ENCODE measurements around the gene TRIM65. TPM values are rescaled to one million over a fixed set of nuclear protein-coding genes. Genes with fewer than 3 reads are reported as not detected.

TRIM65 gene
- total RNA-seq, 2 experiments from 2014 or later, result 24.9 to 26.1 TPM

DNA sequence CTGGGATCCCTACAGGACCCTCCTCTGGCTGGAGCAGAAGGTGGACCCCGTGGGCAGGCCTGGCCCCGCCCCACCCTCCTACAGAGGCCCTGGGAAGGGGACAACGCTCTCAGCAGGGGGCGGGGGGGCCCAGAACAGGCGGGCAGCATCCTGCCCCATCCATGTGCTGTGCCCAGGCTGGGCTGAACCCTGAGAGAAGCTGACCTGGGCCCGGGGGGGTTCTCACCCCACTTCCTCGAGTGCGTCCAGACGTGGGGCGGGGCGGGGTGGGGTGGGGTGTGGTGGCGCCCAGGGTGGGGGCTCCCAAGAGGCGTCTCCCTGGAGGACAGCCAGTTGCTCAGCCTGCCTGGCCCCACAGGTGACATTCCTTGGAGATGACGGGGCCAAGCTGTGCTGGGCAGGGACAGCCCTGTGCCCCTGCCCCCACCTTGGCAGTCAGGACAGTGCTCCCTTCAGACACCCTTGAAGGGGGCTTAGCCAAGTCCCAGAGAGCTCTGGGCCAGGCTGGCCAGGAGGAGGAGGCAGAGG is 52.2 kb downstream of the TRIM65 start:
- DNase-seq, result no peak
- ChIA-PET CTCF (interaction anchor here (0.5 to 6.9 kb wide), 14 partner anchors 13 to 222 kb away, joined by 3 to 85 read pairs (median 6); partner anchors contain the start of genes GALK1, UNK and WBP2), POLR2A (interaction anchor here (1.2 to 8.7 kb wide), 15 partner anchors 10 to 388 kb away, joined by 3 to 87 read pairs (median 11); partner anchors contain the start of genes RECQL5, SAP30BP, TMEM94 and TRIM65)
- Mint-ChIP-seq H3K9me3 (no peaks in the 10 kb centered on the region), H3K4me3 (peak overlapping the region; percentile 97), H3K36me3 (ENCODE audit: low read depth) (peaks cover 48% of the 10 kb centered on the region), H3K4me1 (peaks cover 34% of the 10 kb centered on the region), H3K27ac (peak overlapping the region; percentile 96), H3K27me3 (no peaks in the 10 kb centered on the region)

DNA sequence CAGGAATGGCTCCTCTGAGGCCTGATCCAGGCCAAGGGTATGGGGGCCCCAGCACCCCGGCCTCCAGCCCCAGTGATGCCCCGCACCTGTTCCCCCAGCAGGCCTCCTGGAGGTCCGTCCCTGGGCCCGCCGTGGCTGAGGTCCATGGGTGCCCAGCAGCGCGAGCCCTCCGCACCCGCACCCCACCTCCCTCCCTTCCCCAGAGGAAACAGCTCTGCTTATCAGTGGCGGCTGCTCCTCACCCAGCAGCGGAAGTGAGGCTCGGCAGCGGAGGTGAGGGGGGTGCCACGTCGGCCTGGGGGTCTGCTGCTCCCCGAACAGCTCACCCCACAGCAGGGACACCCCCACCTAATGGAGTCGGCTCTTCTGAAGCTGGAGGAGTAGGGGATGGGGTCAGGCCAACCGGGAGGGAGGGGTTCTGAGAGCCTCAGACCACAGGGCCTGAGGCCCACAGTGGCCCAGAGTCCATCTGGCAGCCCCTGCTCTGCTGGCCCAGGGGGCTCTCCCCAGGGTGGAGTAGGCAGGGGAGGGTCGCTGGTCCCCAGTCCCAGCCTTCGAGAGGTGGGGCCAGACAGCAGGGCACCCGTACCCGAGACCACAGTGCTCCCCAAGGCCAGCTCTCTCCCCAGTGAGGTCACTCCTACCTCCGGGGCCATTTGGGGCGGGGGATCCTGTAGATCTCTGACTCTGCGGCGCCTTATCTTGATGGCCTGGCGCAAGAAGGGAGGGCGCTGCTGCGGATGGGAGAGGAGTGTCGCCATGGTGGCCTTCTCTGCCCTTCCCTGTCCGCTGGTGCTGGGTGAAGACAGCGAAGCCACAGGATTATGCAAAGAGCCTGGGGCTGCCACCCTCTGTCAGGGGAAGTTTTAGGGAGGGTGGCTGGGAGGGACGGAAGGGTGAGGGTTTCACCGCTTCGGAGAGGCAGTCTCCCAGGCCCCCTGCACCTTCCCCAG is 52.9 kb downstream of the TRIM65 start, which contains the start of gene UNC13D:
TSS of gene UNC13D (minus strand) at position 828 of the 953 bp plus-strand sequence. CDS start at position 761, 67 bp downstream.
- Mint-ChIP-seq H3K36me3 (ENCODE audit: low read depth) (peaks cover 52% of the 10 kb centered on the region), H3K4me3 (peak within 1 kb of the TSS; percentile 97)

DNA sequence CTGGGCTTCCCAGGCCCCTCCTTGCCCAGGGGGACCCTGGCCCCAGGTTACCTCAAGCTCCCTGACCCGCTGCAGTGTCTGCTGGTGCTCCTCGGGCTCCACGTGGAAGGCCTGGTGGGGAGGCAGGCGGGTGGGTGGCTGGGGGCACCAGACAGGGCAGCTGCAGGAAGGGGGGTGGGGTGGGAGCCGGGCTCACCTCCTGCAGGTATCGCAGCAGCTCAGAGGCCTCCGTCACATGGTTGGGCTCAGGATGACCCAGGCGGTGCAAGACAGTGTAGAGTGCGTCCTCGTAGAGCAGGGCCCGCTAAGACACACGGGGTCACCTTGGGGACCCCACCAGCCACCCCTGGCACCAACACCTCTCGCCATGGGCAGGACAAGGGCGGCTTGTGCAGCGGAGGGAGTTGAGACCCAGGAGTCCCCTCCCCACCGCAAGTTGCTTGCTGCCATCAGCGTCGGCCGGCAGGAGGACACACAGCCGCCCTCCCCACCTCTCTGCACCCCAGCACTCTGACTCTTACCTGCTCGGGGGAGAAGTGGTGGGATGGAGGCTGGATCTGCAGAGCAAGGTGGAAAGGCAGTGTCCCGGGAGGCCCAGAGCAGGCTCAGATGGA is 53.7 kb downstream of the TRIM65 start:
- Mint-ChIP-seq H3K36me3 (ENCODE audit: low read depth) (peaks cover 52% of the 10 kb centered on the region), H3K4me1 (peaks cover 29% of the 10 kb centered on the region), H3K27me3 (no peaks in the 10 kb centered on the region), H3K27ac (peak overlapping the region; percentile 96), H3K4me3 (peak overlapping the region; percentile 97), H3K9me3 (no peaks in the 10 kb centered on the region)
- ChIA-PET POLR2A (interaction anchor here (0.6 to 8.7 kb wide), 17 partner anchors 9 to 387 kb away, joined by 3 to 87 read pairs (median 7); partner anchors contain the start of genes GALK1, MRPL38, TMEM94 and TRIM65), CTCF (interaction anchor here (0.6 to 6.9 kb wide), 10 partner anchors 10 to 139 kb away, joined by 3 to 85 read pairs (median 5); partner anchors contain the start of genes TRIM65 and WBP2)
- DNase-seq, result peak; percentile 46

More for the DNA sequence above, 52.9 kb downstream of the TRIM65 start, which contains the start of gene UNC13D:
- peak within 1 kb of the TSS; percentile 96 for H3K27ac Mint-ChIP-seq
- ChIA-PET POLR2A (interaction anchor here (0.7 to 8.7 kb wide), 17 partner anchors 10 to 387 kb away, joined by 3 to 87 read pairs (median 11); partner anchors contain the start of genes MRPL38, TMEM94, TRIM65 and UNK), CTCF (interaction anchor here (0.5 to 6.9 kb wide), 18 partner anchors 10 to 223 kb away, joined by 3 to 85 read pairs (median 4); partner anchors contain the start of genes GALK1, TRIM65 and WBP2)
- peak; percentile 72 for DNase-seq
- no peaks in the 10 kb centered on the region for H3K27me3 Mint-ChIP-seq
- peaks cover 35% of the 10 kb centered on the region for H3K4me1 Mint-ChIP-seq
- no peaks in the 10 kb centered on the region for H3K9me3 Mint-ChIP-seq

DNA sequence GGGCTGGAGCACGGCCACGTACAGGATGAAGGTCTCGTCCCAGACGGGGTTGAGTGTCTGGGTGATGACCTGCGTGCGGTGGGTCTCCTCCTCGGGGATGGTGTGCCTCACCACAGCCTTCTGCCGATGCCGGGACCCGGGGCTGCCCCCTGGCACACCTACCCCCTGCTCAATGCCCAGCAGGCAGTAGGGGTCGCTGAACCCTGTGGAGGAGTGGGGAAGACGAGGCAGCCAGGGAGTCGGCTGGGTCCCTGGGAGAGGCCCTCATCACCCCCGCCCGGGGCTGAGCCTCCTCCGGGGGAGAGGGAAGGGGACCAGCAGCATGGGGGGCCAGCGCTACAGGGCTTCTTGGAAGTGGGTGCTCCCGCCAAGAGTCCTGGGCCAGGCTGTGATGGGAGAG is 54.3 kb downstream of the TRIM65 start:
- Mint-ChIP-seq H3K36me3 (ENCODE audit: low read depth) (peaks cover 51% of the 10 kb centered on the region), H3K9me3 (no peaks in the 10 kb centered on the region), H3K27me3 (no peaks in the 10 kb centered on the region), H3K4me1 (peaks cover 27% of the 10 kb centered on the region), H3K4me3 (peak overlapping the region; percentile 97), H3K27ac (no peak overlapping the region)
- POLR2A ChIA-PET, result interaction anchor here (0.6 to 8.7 kb wide), 11 partner anchors 8 to 77 kb away, joined by 3 to 87 read pairs (median 18); partner anchors contain the start of genes GALK1, TRIM65, UNK and WBP2
- no peak for DNase-seq
- CTCF ChIA-PET, result interaction anchor here (1.8 to 6.9 kb wide), 3 partner anchors 16 to 89 kb away, joined by 5 to 85 read pairs (median 7); partner anchors contain the start of gene WBP2

DNA sequence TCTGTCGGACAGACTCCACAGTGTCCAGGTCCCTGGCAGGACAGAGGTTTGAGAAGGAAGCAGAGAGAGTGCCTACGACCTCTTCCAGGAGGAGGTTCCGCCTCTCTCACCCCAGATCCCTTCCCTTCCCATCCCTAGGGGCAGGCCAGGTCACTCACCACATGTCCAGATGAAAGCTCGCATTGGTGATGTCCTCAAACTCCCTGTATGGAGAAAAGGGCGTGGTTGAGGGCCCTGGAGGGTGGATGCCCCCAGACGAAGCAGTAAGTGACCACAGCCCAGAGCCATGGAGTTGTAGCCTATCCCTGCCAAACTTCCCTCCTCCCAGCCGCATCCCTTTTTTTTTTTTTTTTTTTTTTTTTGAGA is 56.0 kb downstream of the TRIM65 start:
- no peaks in the 10 kb centered on the region for H3K27me3 Mint-ChIP-seq
- ChIA-PET CTCF (interaction anchor here (1.0 kb wide), 1 partner anchor 87 kb away, joined by 3 read pairs; no protein-coding TSS in a partner anchor), POLR2A (interaction anchor here (2.1 kb wide), 1 partner anchor 8 kb away, joined by 5 read pairs; no protein-coding TSS in a partner anchor)
- H3K4me3 Mint-ChIP-seq, result no peak overlapping the region
- H3K36me3 Mint-ChIP-seq (ENCODE audit: low read depth), result peaks cover 42% of the 10 kb centered on the region
- no peak for DNase-seq
- peaks cover 28% of the 10 kb centered on the region for H3K4me1 Mint-ChIP-seq
- H3K27ac Mint-ChIP-seq, result peak overlapping the region; percentile 21
- H3K9me3 Mint-ChIP-seq, result no peaks in the 10 kb centered on the region

DNA sequence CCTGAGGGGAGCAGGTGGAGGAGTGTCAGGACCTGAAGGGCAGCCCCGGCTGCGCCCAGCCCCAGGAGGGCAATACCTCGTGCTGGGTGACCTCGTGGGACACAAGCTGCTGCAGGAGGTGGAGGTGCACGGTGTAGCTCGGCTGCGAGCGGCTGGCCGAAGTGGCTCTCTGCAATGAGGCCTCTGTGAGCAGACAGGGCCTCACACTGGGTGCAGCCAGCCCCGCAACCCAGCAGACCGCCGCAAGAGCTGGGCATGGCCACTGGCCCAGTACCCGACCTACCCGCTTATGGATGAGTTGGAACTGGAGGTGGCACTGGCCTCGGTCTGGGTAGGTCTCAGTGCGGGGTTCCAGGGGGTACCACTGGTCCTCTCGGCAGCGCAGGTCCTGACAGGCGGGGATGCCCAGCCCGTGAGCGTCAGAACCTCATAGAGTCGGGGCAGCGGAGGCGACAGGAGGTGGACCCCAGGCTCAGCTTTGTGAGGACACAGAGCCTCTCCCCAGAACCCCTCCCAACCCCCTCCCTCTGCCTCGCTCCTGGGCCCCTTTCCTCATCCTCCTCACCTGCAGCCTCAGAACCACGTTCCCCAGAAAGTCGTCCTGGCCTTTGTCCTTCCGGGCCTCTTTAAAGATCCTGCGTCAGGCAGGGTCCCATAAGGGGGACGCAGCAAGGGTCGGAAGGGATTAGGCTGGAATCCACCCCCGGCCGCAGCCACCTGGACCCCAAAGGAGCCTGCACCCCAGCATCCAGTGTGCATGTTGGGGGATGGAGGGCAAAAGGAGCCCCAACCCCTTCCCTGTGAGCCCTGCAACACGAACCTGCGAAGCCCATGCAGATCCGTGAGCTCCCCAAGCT is 56.6 kb downstream of the TRIM65 start:
- peaks cover 24% of the 10 kb centered on the region for H3K4me1 Mint-ChIP-seq
- no peak for DNase-seq
- H3K4me3 Mint-ChIP-seq, result no peak overlapping the region
- H3K36me3 Mint-ChIP-seq (ENCODE audit: low read depth), result peaks cover 39% of the 10 kb centered on the region
- POLR2A ChIA-PET, result interaction anchor here (0.6 to 2.1 kb wide), 2 partner anchors 8 to 63 kb away, joined by 3 to 5 read pairs; no protein-coding TSS in a partner anchor
- H3K9me3 Mint-ChIP-seq, result no peaks in the 10 kb centered on the region
- CTCF ChIA-PET, result interaction anchor here (1.0 kb wide), 1 partner anchor 87 kb away, joined by 3 read pairs; no protein-coding TSS in a partner anchor
- no peaks in the 10 kb centered on the region for H3K27me3 Mint-ChIP-seq
- no peak overlapping the region for H3K27ac Mint-ChIP-seq

Other genes with a start within 250 kb of the TRIM65 start
- 10 to 100 TPM; 38.3 TPM for gene RECQL5, start 229.8 kb downstream of the TRIM65 start, total RNA-seq
- 10 to 100 TPM; 87.2 to 89.6 TPM for gene SAP30BP, start 229.6 kb downstream of the TRIM65 start, total RNA-seq
- gene ITGB4, start 175.5 kb downstream of the TRIM65 start, total RNA-seq, result under 1 TPM; 0.43 to 0.68 TPM
- gene GALK1, start 131.8 kb downstream of the TRIM65 start, total RNA-seq, result 10 to 100 TPM; 40.0 to 40.6 TPM
- gene UNK, start 112.1 kb downstream of the TRIM65 start, total RNA-seq, result 10 to 100 TPM; 26.1 TPM
- 100 to 1,000 TPM; 179 to 190 TPM for gene UNC13D, start 52.5 kb downstream of the TRIM65 start, total RNA-seq
- gene WBP2, start 41.6 kb downstream of the TRIM65 start, total RNA-seq, result 100 to 1,000 TPM; 107 to 114 TPM
- gene TRIM47, start 18.4 kb downstream of the TRIM65 start, total RNA-seq, result 10 to 100 TPM; 31.9 to 33.8 TPM
- 10 to 100 TPM; 79.9 to 85.0 TPM for gene MRPL38, start 7.9 kb upstream of the TRIM65 start, total RNA-seq
- 10 to 100 TPM; 19.8 to 21.1 TPM for gene FBF1, start 44.1 kb upstream of the TRIM65 start, total RNA-seq
- gene ACOX1, start 82.2 kb upstream of the TRIM65 start, total RNA-seq, result 10 to 100 TPM; 28.0 to 29.8 TPM
- gene TEN1, start 82.3 kb upstream of the TRIM65 start, total RNA-seq, result 10 to 100 TPM; 13.5 to 16.3 TPM
- gene CDK3, start 103.9 kb upstream of the TRIM65 start, total RNA-seq, result 1 to 10 TPM; 5.2 to 5.6 TPM
- not detected for gene EVPL, start 130.4 kb upstream of the TRIM65 start, total RNA-seq
- 10 to 100 TPM; 92.8 to 94.6 TPM for gene SRP68, start 175.6 kb upstream of the TRIM65 start, total RNA-seq
- gene GALR2, start 177.8 kb upstream of the TRIM65 start, total RNA-seq, result under 1 TPM; 0.38 to 0.40 TPM
- under 1 TPM; 0.48 TPM for gene ZACN, start 182.2 kb upstream of the TRIM65 start, total RNA-seq
- 100 to 1,000 TPM; 119 to 120 TPM for gene EXOC7, start 206.8 kb upstream of the TRIM65 start, total RNA-seq
- gene FOXJ1, start 244.3 kb upstream of the TRIM65 start, total RNA-seq, result under 1 TPM; 0.13 to 0.15 TPM

All from activated CD4-positive, alpha-beta memory T cell treated with anti-CD3 and anti-CD28 coated beads, Interleukin-2, amount 10 ng/mL, durations not matched to agents 7 days and 5 days (primary cell).